ENCODE results near the gene TUBG1. TPM values are rescaled to one million over a fixed set of nuclear protein-coding genes. Genes with fewer than 3 reads are reported as not detected.

Gene TUBG1
- total RNA-seq, 1 experiment from 2014 or later, result 62.1 TPM

Other genes with a start within 250 kb of the TUBG1 start
- 34.4 and 34.6 TPM in 2 replicates for gene STAT3, start 221.2 kb upstream of the TUBG1 start, total RNA-seq (2014; rRNA removed; shearing (Covaris generic))
- gene CAVIN1, start 186.4 kb upstream of the TUBG1 start, total RNA-seq (2014; rRNA removed; shearing (Covaris generic)), result 64.0 and 70.4 TPM in 2 replicates
- 19.5 and 25.7 TPM in 2 replicates for gene ATP6V0A1, start 150.8 kb upstream of the TUBG1 start, total RNA-seq (2014; rRNA removed; shearing (Covaris generic))
- 15.1 and 15.3 TPM in 2 replicates for gene NAGLU, start 73.4 kb upstream of the TUBG1 start, total RNA-seq (2014; rRNA removed; shearing (Covaris generic))
- gene HSD17B1, start 56.8 kb upstream of the TUBG1 start, total RNA-seq (2014; rRNA removed; shearing (Covaris generic)), result 0.37 and 0.38 TPM in 2 replicates
- gene COASY, start 47.5 kb upstream of the TUBG1 start, total RNA-seq (2014; rRNA removed; shearing (Covaris generic)), result 36.5 and 38.1 TPM in 2 replicates
- gene MLX, start 42.6 kb upstream of the TUBG1 start, total RNA-seq (2014; rRNA removed; shearing (Covaris generic)), result 35.0 and 41.4 TPM in 2 replicates
- gene PSMC3IP, start 32.0 kb upstream of the TUBG1 start, total RNA-seq (2014; rRNA removed; shearing (Covaris generic)), result 15.0 and 17.1 TPM in 2 replicates
- 32.2 and 35.5 TPM in 2 replicates for gene RETREG3, start 309 bp upstream of the TUBG1 start, total RNA-seq (2014; rRNA removed; shearing (Covaris generic))
- 10.2 and 11.5 TPM in 2 replicates for gene TUBG2, start 49.6 kb downstream of the TUBG1 start, total RNA-seq (2014; rRNA removed; shearing (Covaris generic))
- gene PLEKHH3, start 67.3 kb downstream of the TUBG1 start, total RNA-seq (2014; rRNA removed; shearing (Covaris generic)), result 18.3 and 19.4 TPM in 2 replicates
- gene CCR10, start 72.2 kb downstream of the TUBG1 start, total RNA-seq (2014; rRNA removed; shearing (Covaris generic)), result 0.30 and 0.66 TPM in 2 replicates
- 6.7 and 6.8 TPM in 2 replicates for gene CNTNAP1, start 72.8 kb downstream of the TUBG1 start, total RNA-seq (2014; rRNA removed; shearing (Covaris generic))
- gene EZH1, start 135.4 kb downstream of the TUBG1 start, total RNA-seq (2014; rRNA removed; shearing (Covaris generic)), result 21.0 and 33.8 TPM in 2 replicates
- gene RAMP2, start 151.5 kb downstream of the TUBG1 start, total RNA-seq (2014; rRNA removed; shearing (Covaris generic)), result 0.63 and 0.74 TPM in 2 replicates
- gene VPS25, start 163.8 kb downstream of the TUBG1 start, total RNA-seq (2014; rRNA removed; shearing (Covaris generic)), result 98.9 and 99.5 TPM in 2 replicates
- gene WNK4, start 170.9 kb downstream of the TUBG1 start, total RNA-seq (2014; rRNA removed; shearing (Covaris generic)), result 0.61 and 0.64 TPM in 2 replicates
- gene COA3, start 189.0 kb downstream of the TUBG1 start, total RNA-seq (2014; rRNA removed; shearing (Covaris generic)), result 53.0 and 64.3 TPM in 2 replicates
- 0.17 and 0.98 TPM in 2 replicates for gene CNTD1, start 189.2 kb downstream of the TUBG1 start, total RNA-seq (2014; rRNA removed; shearing (Covaris generic))
- 80.6 and 88.8 TPM in 2 replicates for gene BECN1, start 214.6 kb downstream of the TUBG1 start, total RNA-seq (2014; rRNA removed; shearing (Covaris generic))
- 132 and 152 TPM in 2 replicates for gene PSME3, start 223.7 kb downstream of the TUBG1 start, total RNA-seq (2014; rRNA removed; shearing (Covaris generic))
- 4.5 and 4.7 TPM in 2 replicates for gene AOC2, start 234.9 kb downstream of the TUBG1 start, total RNA-seq (2014; rRNA removed; shearing (Covaris generic))
- 1.2 and 1.4 TPM in 2 replicates for gene AOC3, start 241.5 kb downstream of the TUBG1 start, total RNA-seq (2014; rRNA removed; shearing (Covaris generic))

Data from NCI-H460 (cell line).